Erythroblast (primary cell): ENCODE results near the gene CCDC80.

Source experiments
- GATA1 ChIP-seq: IDR thresholded peaks from 2 replicates; pipeline ENCODE4 v1.6.1; 2011; ENCODE audit warnings: low read depth, mild to moderate bottlenecking, control low read depth, low read length, moderate library complexity
- POLR2A ChIP-seq: IDR thresholded peaks from 2 replicates; pipeline ENCODE4 v1.6.1; 2011; ENCODE audit warnings: mild to moderate bottlenecking, low read length

DNA sequence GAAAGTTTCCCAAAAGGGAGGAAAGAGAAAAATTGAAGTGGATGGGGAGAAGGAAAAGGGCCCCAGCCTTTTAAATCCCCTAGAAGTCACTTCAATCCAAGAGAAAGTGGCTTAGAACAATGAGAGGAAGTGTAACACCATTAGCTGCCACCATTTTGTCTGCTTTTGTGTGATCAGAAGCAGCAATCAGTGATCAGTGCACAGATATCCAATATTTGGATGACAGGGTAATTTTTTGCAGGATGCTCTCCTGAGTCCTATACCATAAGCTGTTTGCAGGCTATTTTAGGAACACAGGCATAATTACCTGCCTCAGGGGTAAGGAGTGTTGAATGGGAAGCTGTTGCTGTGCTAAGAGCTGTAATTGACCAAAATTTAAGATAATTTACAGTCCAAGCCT is 47.7 kb downstream of the CCDC80 start:
- TF ChIP-seq POLR2A (no peak), GATA1 (no peak)
